Measurements from ENCODE around the gene ONECUT1. TPM values are rescaled to one million over a fixed set of nuclear protein-coding genes. Genes with fewer than 3 reads are reported as not detected.

The ONECUT1 gene
- total RNA-seq, 1 donor from 2014 or later, result not detected

DNA sequence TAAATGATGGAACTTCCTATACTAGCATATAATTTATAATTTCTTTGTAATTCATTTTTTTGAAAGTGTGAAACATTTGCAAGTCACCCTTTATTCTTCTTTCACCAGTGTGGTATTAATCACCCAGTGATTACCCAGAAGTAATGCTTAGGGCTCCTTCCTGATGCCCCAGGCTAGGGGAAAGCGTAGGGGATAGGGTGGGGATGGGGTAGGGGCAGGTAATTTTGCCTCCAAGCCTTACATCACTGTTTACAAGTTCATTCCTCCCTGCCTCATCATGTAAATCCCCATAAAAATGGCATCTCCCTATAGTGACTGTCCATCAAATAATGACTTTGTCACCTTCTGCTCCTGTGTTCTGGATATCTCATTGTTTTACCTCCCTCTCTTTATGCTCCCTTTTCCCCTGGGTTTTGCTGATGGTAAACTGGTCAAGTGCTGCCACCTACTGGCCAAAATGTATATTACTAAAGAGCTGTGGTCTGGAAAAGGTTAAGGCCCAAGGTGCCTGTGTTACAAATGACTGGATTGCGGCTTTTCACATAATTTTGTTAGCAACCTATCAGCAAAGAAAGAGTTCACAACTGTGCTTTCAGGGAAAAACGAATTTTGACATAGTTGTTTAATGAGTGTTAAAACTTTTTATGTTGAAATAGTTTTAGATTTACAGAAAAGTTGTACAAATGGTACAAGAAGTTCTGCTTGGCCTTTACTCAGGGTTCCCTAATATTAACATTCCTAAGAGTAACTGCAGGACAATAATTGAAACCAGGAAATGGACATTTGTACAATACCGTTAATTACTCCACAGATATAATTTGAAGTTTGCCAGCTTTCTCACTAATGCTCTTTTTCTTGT lies 54.7 kb downstream of the ONECUT1 start:
- peaks cover 31% of the 10 kb centered on the region for H3K4me1 ChIP-seq
- no peak for DNase-seq
- peak; percentile 83 for TF ChIP-seq CTCF (IDR thresholded peaks at IDR 0.05; ENCODE audit: borderline replicate concordance)
- H3K4me3 ChIP-seq, result no peak overlapping the region
- H3K9me3 ChIP-seq (replicated peaks), result no peaks in the 10 kb centered on the region
- intact Hi-C loops (cut with micrococcal nuclease), result loop anchor here (5.0 kb wide), 1 partner anchor 478 kb away; no protein-coding TSS in a partner anchor
- peaks cover 13% of the 10 kb centered on the region for H3K27me3 ChIP-seq (ENCODE audit: low read depth)
- H3K36me3 ChIP-seq, result no peaks in the 10 kb centered on the region
- H3K27ac ChIP-seq (replicated peaks), result no peak overlapping the region

- TF ChIP-seq CTCF (IDR thresholded peaks at IDR 0.05; ENCODE audit: borderline replicate concordance), result no peak
- Histone ChIP-seq H3K4me3 (no peak overlapping the region), H3K27me3 (ENCODE audit: low read depth) (peaks cover 1% of the 10 kb centered on the region), H3K36me3 (no peaks in the 10 kb centered on the region), H3K27ac (replicated peaks) (no peak overlapping the region), H3K4me1 (peaks cover 38% of the 10 kb centered on the region), H3K9me3 (replicated peaks) (no peaks in the 10 kb centered on the region)
- DNase-seq, result no peak
- intact Hi-C loops (cut with micrococcal nuclease), result no loop called here
Observed at GRCh38 chr15:52734329-52734728, 55.8 kb downstream of the ONECUT1 start.

GRCh38 chr15:52733696-52734255 lies 56.4 kb downstream of the ONECUT1 start:
- no peak overlapping the region for H3K4me3 ChIP-seq
- H3K27ac ChIP-seq (replicated peaks), result no peak overlapping the region
- intact Hi-C loops (cut with micrococcal nuclease), result no loop called here
- no peaks in the 10 kb centered on the region for H3K9me3 ChIP-seq (replicated peaks)
- DNase-seq, result no peak
- H3K36me3 ChIP-seq, result no peaks in the 10 kb centered on the region
- H3K27me3 ChIP-seq (ENCODE audit: low read depth), result no peaks in the 10 kb centered on the region
- peaks cover 38% of the 10 kb centered on the region for H3K4me1 ChIP-seq
- no peak for TF ChIP-seq CTCF (IDR thresholded peaks at IDR 0.05; ENCODE audit: borderline replicate concordance)

DNA sequence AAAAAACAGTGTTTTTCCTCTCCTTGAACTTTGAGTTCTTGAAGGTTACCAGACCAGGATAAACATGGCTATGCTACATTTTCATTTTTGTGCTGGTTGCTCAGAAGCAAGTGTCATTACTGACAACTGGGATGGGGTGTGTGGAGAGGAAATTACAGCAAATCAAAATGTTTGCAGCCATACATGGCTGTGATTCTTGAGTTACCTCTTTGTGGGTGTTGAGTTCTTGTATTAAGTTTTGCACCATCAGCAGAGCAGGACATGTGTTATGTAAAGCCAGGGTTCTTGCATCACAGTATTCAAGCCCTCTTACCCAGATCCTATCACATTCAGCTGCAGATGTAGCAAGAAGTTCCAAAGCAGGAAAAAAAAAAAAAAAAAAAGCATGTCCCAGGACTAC lies 57.0 kb downstream of the ONECUT1 start:
- intact Hi-C loops (cut with micrococcal nuclease), result no loop called here
- H3K27me3 ChIP-seq (ENCODE audit: low read depth), result no peaks in the 10 kb centered on the region
- no peak overlapping the region for H3K27ac ChIP-seq (replicated peaks)
- H3K4me1 ChIP-seq, result peaks cover 38% of the 10 kb centered on the region
- no peak overlapping the region for H3K4me3 ChIP-seq
- TF ChIP-seq CTCF (IDR thresholded peaks at IDR 0.05; ENCODE audit: borderline replicate concordance), result no peak
- no peaks in the 10 kb centered on the region for H3K36me3 ChIP-seq
- no peak for DNase-seq
- no peaks in the 10 kb centered on the region for H3K9me3 ChIP-seq (replicated peaks)

GRCh38 chr15:52732551-52732950 lies 57.6 kb downstream of the ONECUT1 start:
- Histone ChIP-seq H3K4me1 (peaks cover 38% of the 10 kb centered on the region), H3K9me3 (replicated peaks) (no peaks in the 10 kb centered on the region), H3K27me3 (ENCODE audit: low read depth) (no peaks in the 10 kb centered on the region), H3K4me3 (no peak overlapping the region), H3K36me3 (no peaks in the 10 kb centered on the region), H3K27ac (replicated peaks) (no peak overlapping the region)
- DNase-seq, result no peak
- TF ChIP-seq CTCF (IDR thresholded peaks at IDR 0.05; ENCODE audit: borderline replicate concordance), result no peak
- intact Hi-C loops (cut with micrococcal nuclease), result no loop called here

Measured in left ventricle myocardium inferior (tissue), 1 donor.